Suprapubic skin (tissue), 4 donors: Measurements from ENCODE around the gene PIEZO1. TPM values are rescaled to one million over a fixed set of nuclear protein-coding genes. Genes with fewer than 3 reads are reported as not detected.

Experiments
- DNase-seq, 2 donors: peaks; one replicate each; pipeline ENCODE4 v3.0.0-alpha.2; 2019; ENCODE audit warnings: low spot score in 2 of 2
- H3K27ac ChIP-seq: fragments of 200-600 bp; sonication (generic); one replicate; pipeline ENCODE4 v1.5.1; 2019
- H3K27me3 ChIP-seq: fragments of 200-600 bp; sonication (generic); one replicate; pipeline ENCODE4 v1.5.1; 2019
- H3K36me3 ChIP-seq: fragments of 200-600 bp; sonication (generic); one replicate; pipeline ENCODE4 v1.5.1; 2019
- H3K4me1 ChIP-seq: fragments of 200-600 bp; sonication (generic); one replicate; pipeline ENCODE4 v1.5.1; 2019
- H3K4me3 ChIP-seq: fragments of 200-600 bp; sonication (generic); one replicate; pipeline ENCODE4 v1.5.1; 2019; ENCODE audit warnings: mild to moderate bottlenecking
- H3K9me3 ChIP-seq: fragments of 200-600 bp; sonication (generic); one replicate; pipeline ENCODE4 v1.5.1; 2019
- CTCF ChIP-seq, 2 donors: fragments of 200-600 bp in 1 of 2; fragments of 450-650 bp in 1 of 2; sonication (generic) in 1 of 2; IDR thresholded peaks; one replicate each; pipeline ENCODE4 v1.5.1; 2016 to 2019; ENCODE audit warnings: antibody characterized with exemption in 2 of 2, mild to moderate bottlenecking in 1 of 2, moderate library complexity in 1 of 2
- EP300 ChIP-seq: sonication (generic); formaldehyde crosslinking; IDR thresholded peaks from one replicate; pipeline ENCODE4 v1.6.1; 2017; ENCODE audit warnings: antibody characterized with exemption
- POLR2A ChIP-seq, 2 donors: fragments of 450-650 bp; IDR thresholded peaks; one replicate each; pipeline ENCODE4 v1.6.1; 2017; ENCODE audit warnings: antibody characterized with exemption in 2 of 2, mild to moderate bottlenecking in 2 of 2, moderate library complexity in 2 of 2
- POLR2AphosphoS5 ChIP-seq, 3 donors: sonication (generic); formaldehyde crosslinking; IDR thresholded peaks; one replicate each; pipeline ENCODE4 v1.6.1; 2017; ENCODE audit warnings: antibody characterized with exemption in 3 of 3
- WGBS: methylation state at CpG from one replicate; pipeline ENCODE4 v1.1.5; 2018; 5-methylcytosine and 5-hydroxymethylcytosine counted together
- total RNA-seq, 4 donors: library from RNA; depleted of rRNA; stranded (reverse); fragments of >200 nt; gene quantifications; one replicate each; pipeline ENCODE4 v1.1.0, GENCODE V29; 2016

The PIEZO1 gene
- total RNA-seq, 4 donors from 2014 or later = 185 to 269 (median 224) TPM

- Histone ChIP-seq H3K27me3 (no peaks in the 10 kb centered on the region), H3K36me3 (peaks cover 73% of the 10 kb centered on the region), H3K27ac (no peak overlapping the region), H3K9me3 (no peaks in the 10 kb centered on the region), H3K4me1 (peaks cover 19% of the 10 kb centered on the region), H3K4me3 (no peak overlapping the region)
- no peak for DNase-seq
- WGBS = 100% methylated on average over 5 of the region's 21 CpGs
- TF ChIP-seq POLR2A (IDR thresholded peaks at IDR 0.05) (no peak), CTCF (IDR thresholded peaks at IDR 0.05) (no peak), POLR2AphosphoS5 (IDR thresholded peaks at IDR 0.05) (no peak), EP300 (no peak)
These were observed 48.5 kb downstream of the PIEZO1 start for GRCh38 chr16:88736496-88736895.

- Histone ChIP-seq H3K27ac (no peak overlapping the region), H3K36me3 (peaks cover 73% of the 10 kb centered on the region), H3K27me3 (no peaks in the 10 kb centered on the region), H3K4me1 (peaks cover 19% of the 10 kb centered on the region), H3K9me3 (no peaks in the 10 kb centered on the region), H3K4me3 (no peak overlapping the region)
- TF ChIP-seq POLR2AphosphoS5 (IDR thresholded peaks at IDR 0.05) (no peak), EP300 (no peak), CTCF (IDR thresholded peaks at IDR 0.05) (no peak), POLR2A (IDR thresholded peaks at IDR 0.05) (no peak)
- no peak for DNase-seq
- WGBS = 95% methylated on average over 6 of the region's 21 CpGs
These were observed 48.9 kb downstream of the PIEZO1 start for GRCh38 chr16:88736088-88736487.

- no peak for TF ChIP-seq CTCF (IDR thresholded peaks at IDR 0.05)
- TF ChIP-seq POLR2A (IDR thresholded peaks at IDR 0.05) = no peak
- TF ChIP-seq POLR2AphosphoS5 (IDR thresholded peaks at IDR 0.05) = no peak
- no peak for TF ChIP-seq EP300
- Histone ChIP-seq H3K27ac (no peak overlapping the region), H3K36me3 (peaks cover 73% of the 10 kb centered on the region), H3K4me1 (peaks cover 19% of the 10 kb centered on the region), H3K9me3 (no peaks in the 10 kb centered on the region), H3K4me3 (no peak overlapping the region), H3K27me3 (no peaks in the 10 kb centered on the region)
- WGBS = 79% methylated on average over 4 of the region's 10 CpGs
- no peak for DNase-seq
These were observed 49.4 kb downstream of the PIEZO1 start for GRCh38 chr16:88735616-88736015.

- peaks cover 69% of the 10 kb centered on the region for H3K36me3 ChIP-seq
- no peaks in the 10 kb centered on the region for H3K27me3 ChIP-seq
- WGBS = 93% methylated on average over 9 of the region's 16 CpGs
- TF ChIP-seq EP300 = no peak
- H3K9me3 ChIP-seq = no peaks in the 10 kb centered on the region
- no peak overlapping the region for H3K4me3 ChIP-seq
- H3K27ac ChIP-seq = no peak overlapping the region
- no peak for DNase-seq
- peaks cover 19% of the 10 kb centered on the region for H3K4me1 ChIP-seq
These were observed 49.9 kb downstream of the PIEZO1 start for GRCh38 chr16:88735121-88735520.

GRCh38 chr16:88734361-88734728 lies 50.7 kb downstream of the PIEZO1 start:
- H3K27ac ChIP-seq = no peak overlapping the region
- H3K9me3 ChIP-seq = no peaks in the 10 kb centered on the region
- peaks cover 13% of the 10 kb centered on the region for H3K4me1 ChIP-seq
- no peak overlapping the region for H3K4me3 ChIP-seq
- 67% methylated on average over 6 of the region's 23 CpGs for WGBS
- peaks cover 68% of the 10 kb centered on the region for H3K36me3 ChIP-seq
- no peaks in the 10 kb centered on the region for H3K27me3 ChIP-seq
- no peak for DNase-seq
- TF ChIP-seq CTCF (IDR thresholded peaks at IDR 0.05) = no peak

- 87% methylated on average over 6 of the region's 27 CpGs for WGBS
- Histone ChIP-seq H3K9me3 (no peaks in the 10 kb centered on the region), H3K36me3 (peaks cover 68% of the 10 kb centered on the region), H3K4me3 (no peak overlapping the region), H3K4me1 (peaks cover 8% of the 10 kb centered on the region), H3K27ac (no peak overlapping the region), H3K27me3 (no peaks in the 10 kb centered on the region)
- DNase-seq = no peak
- TF ChIP-seq EP300 (no peak), CTCF (IDR thresholded peaks at IDR 0.05) (no peak), POLR2A (IDR thresholded peaks at IDR 0.05) (no peak), POLR2AphosphoS5 (IDR thresholded peaks at IDR 0.05) (no peak)
These were observed 51.2 kb downstream of the PIEZO1 start for GRCh38 chr16:88733630-88734360.
